ENCODE results near the gene BTBD17. TPM values are rescaled to one million over a fixed set of nuclear protein-coding genes. Genes with fewer than 3 reads are reported as not detected.

BTBD17 gene
- total RNA-seq, 1 experiment from 2014 or later: 3.4 TPM

GRCh38 chr17:74343121-74343520 lies 18.5 kb downstream of the BTBD17 start:
- BruUV-seq (replicated peaks): no TSS peak
- TF ChIP-seq EZH2 (IDR thresholded peaks at IDR 0.05; ENCODE audit: borderline replicate concordance, low read depth, low read length, poor library complexity, severe bottlenecking) (no peak), CTCF (conservative IDR thresholded peaks at IDR 0.05; ENCODE audit: low read depth, low read length) (no peak)
- no peak for DNase-seq (ENCODE audit: low spot score)
- no peak overlapping the region for H3K4me3 ChIP-seq (ENCODE audit: low read depth, low read length, poor library complexity, severe bottlenecking)
- no peaks in the 10 kb centered on the region for H3K9me3 ChIP-seq (ENCODE audit: low read depth, low read length, poor library complexity, severe bottlenecking)
- peaks cover 3% of the 10 kb centered on the region for H3K27me3 ChIP-seq (replicated peaks; ENCODE audit: insufficient read depth, low read depth, low read length, poor library complexity)
- H3K27ac ChIP-seq (ENCODE audit: low read depth, low read length, poor library complexity, severe bottlenecking): no peak overlapping the region
- intact Hi-C loops (cut with micrococcal nuclease; ENCODE audit: unreplicated experiment): no loop called here
- CTCF ChIA-PET: no interaction called here
- H3K4me1 ChIP-seq (ENCODE audit: insufficient read depth, low read length, poor library complexity, severe bottlenecking): no peaks in the 10 kb centered on the region
- no peaks in the 10 kb centered on the region for H3K36me3 ChIP-seq (ENCODE audit: insufficient read depth, low read length, poor library complexity, severe bottlenecking)
- POLR2A ChIA-PET (ENCODE audit: low non-redundant PET): no interaction called here

- Histone ChIP-seq H3K36me3 (ENCODE audit: insufficient read depth, low read length, poor library complexity, severe bottlenecking) (no peaks in the 10 kb centered on the region), H3K27me3 (replicated peaks; ENCODE audit: insufficient read depth, low read depth, low read length, poor library complexity) (no peaks in the 10 kb centered on the region), H3K27ac (ENCODE audit: low read depth, low read length, poor library complexity, severe bottlenecking) (no peak overlapping the region), H3K4me3 (ENCODE audit: low read depth, low read length, poor library complexity, severe bottlenecking) (no peak overlapping the region), H3K4me1 (ENCODE audit: insufficient read depth, low read length, poor library complexity, severe bottlenecking) (no peaks in the 10 kb centered on the region), H3K9me3 (ENCODE audit: low read depth, low read length, poor library complexity, severe bottlenecking) (no peaks in the 10 kb centered on the region)
- intact Hi-C loops (cut with micrococcal nuclease; ENCODE audit: unreplicated experiment): no loop called here
- POLR2A ChIA-PET (ENCODE audit: low non-redundant PET): no interaction called here
- DNase-seq (ENCODE audit: low spot score): no peak
- BruUV-seq (replicated peaks): no TSS peak
- CTCF ChIA-PET: no interaction called here
- TF ChIP-seq CTCF (conservative IDR thresholded peaks at IDR 0.05; ENCODE audit: low read depth, low read length): no peak
- TF ChIP-seq EZH2 (IDR thresholded peaks at IDR 0.05; ENCODE audit: borderline replicate concordance, low read depth, low read length, poor library complexity, severe bottlenecking): no peak
Observed at GRCh38 chr17:74342224-74342623, 19.4 kb downstream of the BTBD17 start.

- no peak for DNase-seq (ENCODE audit: low spot score)
- intact Hi-C loops (cut with micrococcal nuclease; ENCODE audit: unreplicated experiment): no loop called here
- H3K27ac ChIP-seq (ENCODE audit: low read depth, low read length, poor library complexity, severe bottlenecking): no peak overlapping the region
- POLR2A ChIA-PET (ENCODE audit: low non-redundant PET): no interaction called here
- CTCF ChIA-PET: interaction anchor here (0.6 kb wide), 2 partner anchors 16 to 59 kb away, joined by 5 to 7 read pairs; no protein-coding TSS in a partner anchor
- no TSS peak for BruUV-seq (replicated peaks)
- no peak for TF ChIP-seq EZH2 (IDR thresholded peaks at IDR 0.05; ENCODE audit: borderline replicate concordance, low read depth, low read length, poor library complexity, severe bottlenecking)
- TF ChIP-seq CTCF (conservative IDR thresholded peaks at IDR 0.05; ENCODE audit: low read depth, low read length): no peak
- H3K27me3 ChIP-seq (replicated peaks; ENCODE audit: insufficient read depth, low read depth, low read length, poor library complexity): no peaks in the 10 kb centered on the region
- H3K4me3 ChIP-seq (ENCODE audit: low read depth, low read length, poor library complexity, severe bottlenecking): no peak overlapping the region
- no peaks in the 10 kb centered on the region for H3K9me3 ChIP-seq (ENCODE audit: low read depth, low read length, poor library complexity, severe bottlenecking)
- no peaks in the 10 kb centered on the region for H3K36me3 ChIP-seq (ENCODE audit: insufficient read depth, low read length, poor library complexity, severe bottlenecking)
- no peaks in the 10 kb centered on the region for H3K4me1 ChIP-seq (ENCODE audit: insufficient read depth, low read length, poor library complexity, severe bottlenecking)
Observed at GRCh38 chr17:74340470-74341023, 21.1 kb downstream of the BTBD17 start.
